ENCODE results near the gene PTPRH. TPM values are rescaled to one million over a fixed set of nuclear protein-coding genes. Genes with fewer than 3 reads are reported as not detected.

PTPRH gene
- total RNA-seq, 1 experiment from 2014 or later = 0.17 TPM

DNA sequence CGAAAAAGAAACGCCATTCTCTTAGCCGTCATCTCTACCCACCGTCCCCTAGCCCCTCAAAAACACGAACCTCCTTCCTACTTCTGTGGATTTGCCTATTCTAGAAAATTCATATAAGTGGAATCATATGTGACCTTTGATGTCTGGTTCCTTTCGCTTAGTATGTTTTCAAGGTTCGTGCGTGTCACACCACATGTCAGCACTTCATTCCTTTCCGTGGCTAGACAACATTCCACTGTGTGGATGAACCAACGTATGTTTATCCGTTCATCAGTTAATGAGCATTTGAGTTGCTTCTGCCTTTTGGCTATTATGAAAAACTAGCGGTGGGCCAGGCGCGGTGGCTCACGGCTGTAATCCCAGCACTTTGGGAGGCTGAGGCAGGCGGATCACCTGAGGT lies 77.9 kb downstream of the PTPRH start:
- Histone ChIP-seq H3K9me3 (ENCODE audit: low read depth, low read length, poor library complexity, severe bottlenecking) (no peaks in the 10 kb centered on the region), H3K27ac (ENCODE audit: low read depth, low read length, poor library complexity, severe bottlenecking) (no peak overlapping the region), H3K4me3 (ENCODE audit: low read depth, low read length, poor library complexity, severe bottlenecking) (no peak overlapping the region), H3K27me3 (replicated peaks; ENCODE audit: insufficient read depth, low read depth, low read length, poor library complexity) (no peaks in the 10 kb centered on the region), H3K4me1 (ENCODE audit: insufficient read depth, low read length, poor library complexity, severe bottlenecking) (peaks cover 4% of the 10 kb centered on the region), H3K36me3 (ENCODE audit: insufficient read depth, low read length, poor library complexity, severe bottlenecking) (no peaks in the 10 kb centered on the region)
- intact Hi-C loops (cut with micrococcal nuclease; ENCODE audit: unreplicated experiment) = no loop called here
- no peak for DNase-seq (ENCODE audit: low spot score)
- TF ChIP-seq, protein P1, sequence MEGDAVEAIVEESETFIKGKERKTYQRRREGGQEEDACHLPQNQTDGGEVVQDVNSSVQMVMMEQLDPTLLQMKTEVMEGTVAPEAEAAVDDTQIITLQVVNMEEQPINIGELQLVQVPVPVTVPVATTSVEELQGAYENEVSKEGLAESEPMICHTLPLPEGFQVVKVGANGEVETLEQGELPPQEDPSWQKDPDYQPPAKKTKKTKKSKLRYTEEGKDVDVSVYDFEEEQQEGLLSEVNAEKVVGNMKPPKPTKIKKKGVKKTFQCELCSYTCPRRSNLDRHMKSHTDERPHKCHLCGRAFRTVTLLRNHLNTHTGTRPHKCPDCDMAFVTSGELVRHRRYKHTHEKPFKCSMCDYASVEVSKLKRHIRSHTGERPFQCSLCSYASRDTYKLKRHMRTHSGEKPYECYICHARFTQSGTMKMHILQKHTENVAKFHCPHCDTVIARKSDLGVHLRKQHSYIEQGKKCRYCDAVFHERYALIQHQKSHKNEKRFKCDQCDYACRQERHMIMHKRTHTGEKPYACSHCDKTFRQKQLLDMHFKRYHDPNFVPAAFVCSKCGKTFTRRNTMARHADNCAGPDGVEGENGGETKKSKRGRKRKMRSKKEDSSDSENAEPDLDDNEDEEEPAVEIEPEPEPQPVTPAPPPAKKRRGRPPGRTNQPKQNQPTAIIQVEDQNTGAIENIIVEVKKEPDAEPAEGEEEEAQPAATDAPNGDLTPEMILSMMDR (conservative IDR thresholded peaks at IDR 0.05; ENCODE audit: low read depth, low read length) = no peak
- TF ChIP-seq EZH2 (IDR thresholded peaks at IDR 0.05; ENCODE audit: borderline replicate concordance, low read depth, low read length, poor library complexity, severe bottlenecking) = no peak
- ChIA-PET POLR2A (ENCODE audit: low non-redundant PET) (interaction anchor here (0.7 kb wide), 1 partner anchor 317 kb away, joined by 11 read pairs; no protein-coding TSS in a partner anchor), CTCF (no interaction called here)
- no TSS peak for BruUV-seq (replicated peaks)

Small RNA genes lying within 50 kb of the gene (microRNA-seq; reads per million reads assigned to microRNA genes)
- gene MIR6802 = 3.0 reads per million, percentile 6 among the genes with 10 or more reads in this experiment
- 5.9 reads per million, percentile 19 among the genes with 10 or more reads in this experiment for gene MIR6803
- 8.1 reads per million, percentile 24 among the genes with 10 or more reads in this experiment for gene MIR6804

Other genes with a start within 250 kb of the PTPRH start
- gene NLRP2, start 243.1 kb downstream of the PTPRH start, total RNA-seq (2021) = 34.1 and 41.9 TPM in 2 replicates
- gene GP6, start 171.2 kb downstream of the PTPRH start, total RNA-seq (2021) = 0.22 TPM in 1 of 2 replicates, not detected in the other
- 19.0 and 24.4 TPM in 2 replicates for gene RDH13, start 146.4 kb downstream of the PTPRH start, total RNA-seq (2021)
- gene EPS8L1, start 133.6 kb downstream of the PTPRH start, total RNA-seq (2021) = 7.7 and 10.2 TPM in 2 replicates
- 85.7 and 94.6 TPM in 2 replicates for gene PPP1R12C, start 91.9 kb downstream of the PTPRH start, total RNA-seq (2021)
- gene TNNT1, start 60.3 kb downstream of the PTPRH start, total RNA-seq (2021) = 37.6 and 54.3 TPM in 2 replicates
- gene TNNI3, start 51.8 kb downstream of the PTPRH start, total RNA-seq (2021) = 12.8 and 16.5 TPM in 2 replicates
- 4.2 and 9.1 TPM in 2 replicates for gene DNAAF3, start 42.9 kb downstream of the PTPRH start, total RNA-seq (2021)
- 0.28 TPM in 1 of 2 replicates, not detected in the other for gene SYT5, start 29.2 kb downstream of the PTPRH start, total RNA-seq (2021)
- 4.8 and 6.1 TPM in 2 replicates for gene TMEM86B, start 19.3 kb upstream of the PTPRH start, total RNA-seq (2021)
- 103 and 108 TPM in 2 replicates for gene PPP6R1, start 49.5 kb upstream of the PTPRH start, total RNA-seq (2021)
- 80.3 and 83.4 TPM in 2 replicates for gene HSPBP1, start 70.6 kb upstream of the PTPRH start, total RNA-seq (2021)
- gene BRSK1, start 74.5 kb upstream of the PTPRH start, total RNA-seq (2021) = 30.5 and 36.8 TPM in 2 replicates
- gene TMEM150B, start 115.8 kb upstream of the PTPRH start, total RNA-seq (2021) = not detected in 2 replicates
- 19.7 and 24.1 TPM in 2 replicates for gene KMT5C, start 130.4 kb upstream of the PTPRH start, total RNA-seq (2021)
- 0.48 TPM in 1 of 2 replicates, not detected in the other for gene COX6B2, start 145.2 kb upstream of the PTPRH start, total RNA-seq (2021)
- gene GARIN5B, start 153.8 kb upstream of the PTPRH start, total RNA-seq (2021) = not detected in 2 replicates
- gene IL11, start 161.0 kb upstream of the PTPRH start, total RNA-seq (2021) = 0.42 and 0.47 TPM in 2 replicates
- gene TMEM190, start 167.3 kb upstream of the PTPRH start, total RNA-seq (2021) = not detected in 2 replicates
- 0.42 and 0.69 TPM in 2 replicates for gene TMEM238, start 174.8 kb upstream of the PTPRH start, total RNA-seq (2021)
- 1,355 and 1,380 TPM in 2 replicates for gene RPL28, start 176.4 kb upstream of the PTPRH start, total RNA-seq (2021)
- gene UBE2S, start 198.3 kb upstream of the PTPRH start, total RNA-seq (2021) = 509 and 587 TPM in 2 replicates
- gene SHISA7, start 233.8 kb upstream of the PTPRH start, total RNA-seq (2021) = 0.21 and 0.26 TPM in 2 replicates

Measured in A673 (cell line).